D341Med (cell line): ENCODE results near the gene CFAP100.

Experiments used
- DNase-seq: peaks from one replicate; pipeline ENCODE4 v3.0.0; 2012; ENCODE audit warnings: low spot score

CFAP100 gene

DNA sequence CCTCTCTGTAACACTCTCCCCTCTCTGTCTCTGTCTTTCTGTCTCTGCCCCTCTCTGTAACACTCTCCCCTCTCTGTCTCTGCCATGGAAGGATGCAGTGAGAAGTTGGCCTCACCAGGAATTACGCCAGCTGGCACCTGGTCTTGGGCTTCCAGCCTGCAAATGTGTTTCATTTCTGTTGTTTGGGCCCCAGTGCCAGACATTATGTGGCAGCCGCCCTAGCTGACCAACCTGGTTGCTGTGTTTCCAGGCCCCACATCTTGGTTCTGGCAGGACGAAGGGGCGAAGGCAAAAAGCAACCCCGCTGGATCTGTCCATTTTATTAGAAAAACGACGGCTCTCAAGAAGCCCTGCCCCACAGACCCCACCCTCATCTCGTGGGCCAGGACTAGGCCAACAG lies 86.2 kb downstream of the CFAP100 start:
- no peak for DNase-seq

DNA sequence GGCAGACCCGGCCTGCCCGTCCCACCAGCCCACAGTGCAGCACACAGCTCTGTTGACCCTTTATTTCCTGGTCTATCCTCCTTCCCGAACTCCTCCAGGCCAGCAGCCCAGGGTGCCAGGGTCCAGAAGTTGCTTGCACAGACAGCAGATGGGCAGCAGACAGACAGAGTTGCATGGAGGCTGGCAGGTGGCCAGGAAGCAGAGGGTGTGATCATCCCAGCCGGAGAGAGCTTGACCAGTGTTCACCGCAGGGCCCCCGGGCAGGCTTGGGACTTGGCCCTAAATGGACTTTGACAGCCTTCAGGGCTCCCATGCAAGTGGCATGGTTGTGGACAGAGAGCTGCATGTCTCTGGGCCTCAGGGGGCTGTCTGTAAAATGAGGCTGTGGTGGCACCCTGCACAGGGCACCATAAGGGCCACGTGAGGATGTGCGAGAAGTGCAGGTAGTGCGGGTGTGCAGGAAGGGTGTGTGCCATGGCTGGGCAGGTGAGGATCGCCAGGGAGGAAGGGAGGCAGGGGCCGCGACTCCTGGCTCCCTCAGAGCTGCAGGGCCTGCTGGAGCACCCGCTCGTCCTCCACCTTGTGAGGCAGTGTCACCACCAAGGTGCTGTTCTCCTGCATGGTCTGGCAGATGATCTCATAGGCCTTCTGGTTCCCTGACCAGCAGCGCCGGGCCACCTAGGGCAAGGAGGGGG lies 87.2 kb downstream of the CFAP100 start:
- no peak for DNase-seq

DNA sequence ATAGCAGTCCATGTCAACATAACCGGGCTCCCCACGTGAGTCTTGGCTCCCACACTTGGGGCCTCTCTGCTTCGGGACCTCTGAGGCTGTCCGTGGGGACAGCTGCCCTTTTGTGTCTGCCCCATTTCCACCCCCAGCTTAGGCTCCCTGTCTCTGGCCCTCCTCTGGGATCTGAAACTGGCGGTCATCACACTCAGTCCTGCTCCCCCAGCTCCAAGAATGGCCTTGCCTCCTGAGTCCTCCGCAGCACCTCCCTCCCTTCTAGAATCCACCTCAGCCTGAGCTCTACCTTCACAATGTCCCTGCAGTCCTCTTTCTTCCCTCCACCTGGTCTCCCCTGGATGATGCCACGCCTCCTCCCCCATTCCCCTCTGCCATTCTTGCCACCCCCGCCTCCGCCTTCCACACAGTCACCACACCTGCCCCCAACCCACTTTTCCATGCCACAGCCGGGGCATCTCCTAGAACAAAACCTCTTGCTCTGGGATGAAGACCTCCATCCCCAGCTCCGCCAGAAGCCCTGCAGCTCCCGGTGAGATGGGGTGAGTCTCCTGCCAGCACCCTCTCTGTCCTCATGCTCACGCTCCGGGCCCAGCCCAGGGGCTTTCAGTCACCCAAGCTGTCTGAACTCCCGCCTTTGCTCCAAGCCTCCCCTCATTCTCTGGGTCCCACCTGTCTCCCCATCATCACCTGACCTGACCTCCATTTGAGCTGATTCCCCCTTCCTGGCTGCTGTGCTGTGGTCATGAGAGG lies 88.0 kb downstream of the CFAP100 start:
- DNase-seq, result no peak

DNA sequence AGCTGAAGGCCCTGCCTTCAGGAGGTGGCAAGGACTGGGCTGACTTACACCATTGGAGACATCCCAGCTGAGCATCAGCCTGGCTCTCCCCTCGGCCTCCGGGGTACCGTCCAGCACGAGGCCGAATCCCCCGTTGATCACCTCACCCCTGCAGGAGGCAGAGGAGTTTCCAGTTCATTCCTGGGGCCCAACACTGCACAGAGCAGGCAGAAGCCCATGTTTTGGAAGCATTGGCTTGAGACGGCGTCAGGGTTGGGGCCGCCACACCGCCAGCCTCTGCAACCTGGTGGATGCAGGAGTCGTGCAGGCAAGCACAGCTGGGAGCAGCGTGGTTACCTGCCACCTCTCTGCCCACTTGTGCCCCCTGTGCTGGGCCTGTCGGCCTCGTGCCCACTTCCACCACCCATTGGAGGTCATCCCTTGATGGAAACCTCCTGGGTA lies 88.6 kb downstream of the CFAP100 start:
- no peak for DNase-seq

DNA sequence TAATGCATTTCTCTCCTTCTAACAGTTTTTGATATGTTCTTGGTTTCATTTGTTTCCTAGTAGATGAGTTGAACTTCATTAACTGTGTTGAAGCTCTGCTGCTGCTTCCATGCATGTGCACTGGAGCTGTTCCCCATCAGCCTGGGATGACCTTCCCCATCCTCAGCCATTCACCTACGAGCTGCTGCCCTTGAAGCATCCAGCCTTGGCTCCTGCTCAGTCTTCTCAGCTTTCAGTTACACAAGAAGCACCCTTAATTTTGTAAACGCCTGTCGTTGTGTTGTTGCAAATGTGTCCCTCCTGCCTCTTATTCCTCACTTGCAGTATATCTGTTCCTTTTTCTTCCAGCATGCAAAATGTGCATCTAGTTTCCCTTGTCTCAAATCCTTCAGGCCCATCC lies 89.4 kb downstream of the CFAP100 start:
- no peak for DNase-seq

DNA sequence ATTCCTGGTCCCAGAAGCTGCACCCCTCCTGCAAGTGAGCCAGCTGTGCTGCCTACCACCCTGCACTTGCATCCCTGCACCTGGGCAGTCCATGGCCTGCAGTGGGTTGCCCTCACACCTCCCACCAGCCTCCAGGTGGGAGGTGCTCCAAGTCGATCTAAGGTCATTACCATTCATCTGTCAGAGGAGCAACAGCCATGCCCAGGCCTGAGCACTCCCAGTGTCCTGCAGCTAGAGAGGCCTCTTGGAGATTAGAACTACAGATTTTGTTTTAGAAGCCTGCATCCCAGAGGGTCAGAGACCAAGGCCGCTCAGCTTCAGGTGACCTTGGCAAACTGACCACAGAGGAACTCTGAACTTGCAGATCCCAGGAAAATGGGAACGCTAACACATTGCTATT lies 90.0 kb downstream of the CFAP100 start:
- no peak for DNase-seq

DNA sequence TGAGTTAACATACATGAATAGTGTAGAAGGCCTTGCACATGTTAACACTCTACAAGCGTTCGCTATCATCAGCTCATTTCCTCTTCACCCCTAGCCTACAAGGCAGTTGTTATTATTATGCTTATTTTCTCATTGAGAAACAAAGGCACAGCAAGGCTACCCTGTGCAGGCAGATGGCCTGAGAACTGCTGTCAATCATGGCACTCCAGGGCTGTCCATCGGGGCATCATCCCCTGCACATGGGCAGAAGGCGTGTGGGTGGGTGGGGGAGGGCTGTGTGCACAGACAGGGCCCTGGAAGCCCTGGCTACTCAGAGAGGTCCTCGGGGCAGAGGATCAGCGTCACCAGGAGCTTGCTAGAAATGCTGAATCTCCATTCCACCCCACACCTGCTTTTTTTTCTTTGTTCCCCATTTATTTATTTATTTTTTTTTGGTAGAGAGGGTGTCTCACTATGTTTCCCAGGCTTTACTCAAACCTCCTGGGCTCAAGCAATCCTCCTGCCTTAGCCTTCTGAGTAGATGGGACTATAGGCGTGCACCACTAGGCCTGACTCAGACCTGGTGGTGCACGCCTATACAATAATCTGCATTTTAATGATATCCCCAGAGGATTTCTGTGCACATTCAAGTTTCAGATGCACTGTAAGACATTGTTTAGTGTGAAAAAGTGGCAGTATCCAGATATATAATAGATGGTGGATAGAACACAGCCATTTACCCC lies 90.6 kb downstream of the CFAP100 start:
- no peak for DNase-seq

DNA sequence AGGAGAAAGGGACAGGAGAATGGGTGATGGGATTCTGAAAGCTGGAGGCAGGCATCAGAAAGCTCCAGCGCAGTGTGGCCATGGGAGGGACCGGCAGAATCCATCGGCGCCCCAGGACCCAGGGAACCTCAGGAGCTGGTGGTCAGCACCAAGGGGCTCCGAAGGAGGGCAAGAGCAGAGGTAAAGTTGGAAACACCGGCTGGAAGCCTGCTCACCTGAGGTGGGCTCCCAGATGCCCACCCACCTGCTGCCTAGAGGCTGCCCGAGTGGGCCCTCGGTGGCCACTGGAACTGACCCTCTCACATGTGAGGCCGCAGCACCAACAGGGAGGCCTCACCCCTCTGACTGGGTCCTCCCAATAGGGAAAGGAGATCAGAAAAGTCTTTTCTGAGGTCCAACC lies 91.2 kb downstream of the CFAP100 start:
- no peak for DNase-seq
